ENCODE results near the gene PCYOX1L. TPM values are rescaled to one million over a fixed set of nuclear protein-coding genes. Genes with fewer than 3 reads are reported as not detected.

The PCYOX1L gene
- total and polyA plus RNA-seq, 9 of the 15 experiments (the other 6 are each of a cell fraction or from before 2014, with no cell fraction given), result 2.3 to 17.9 (median 6.0) TPM

DNA sequence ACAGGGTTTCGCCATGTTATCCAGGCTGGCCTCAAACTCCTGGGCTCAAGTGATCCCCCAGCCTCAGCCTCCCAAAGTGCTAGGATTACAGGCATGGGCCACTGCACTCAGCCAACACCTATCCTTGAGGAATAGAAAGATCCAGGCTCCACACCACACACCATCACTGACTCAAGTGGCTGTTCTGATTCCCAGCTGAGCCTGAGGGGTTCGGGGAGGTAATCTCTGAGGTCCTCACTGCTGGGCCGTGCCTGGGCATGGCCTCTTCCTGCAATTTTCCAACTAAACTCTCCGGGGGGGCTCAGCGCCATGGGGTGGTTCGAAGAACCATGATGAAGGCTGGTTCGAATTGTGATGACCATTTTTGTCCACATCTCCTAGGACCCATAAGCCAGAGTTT lies 52.2 kb downstream of the PCYOX1L start (continued):
- TF ChIP-seq, protein P1, sequence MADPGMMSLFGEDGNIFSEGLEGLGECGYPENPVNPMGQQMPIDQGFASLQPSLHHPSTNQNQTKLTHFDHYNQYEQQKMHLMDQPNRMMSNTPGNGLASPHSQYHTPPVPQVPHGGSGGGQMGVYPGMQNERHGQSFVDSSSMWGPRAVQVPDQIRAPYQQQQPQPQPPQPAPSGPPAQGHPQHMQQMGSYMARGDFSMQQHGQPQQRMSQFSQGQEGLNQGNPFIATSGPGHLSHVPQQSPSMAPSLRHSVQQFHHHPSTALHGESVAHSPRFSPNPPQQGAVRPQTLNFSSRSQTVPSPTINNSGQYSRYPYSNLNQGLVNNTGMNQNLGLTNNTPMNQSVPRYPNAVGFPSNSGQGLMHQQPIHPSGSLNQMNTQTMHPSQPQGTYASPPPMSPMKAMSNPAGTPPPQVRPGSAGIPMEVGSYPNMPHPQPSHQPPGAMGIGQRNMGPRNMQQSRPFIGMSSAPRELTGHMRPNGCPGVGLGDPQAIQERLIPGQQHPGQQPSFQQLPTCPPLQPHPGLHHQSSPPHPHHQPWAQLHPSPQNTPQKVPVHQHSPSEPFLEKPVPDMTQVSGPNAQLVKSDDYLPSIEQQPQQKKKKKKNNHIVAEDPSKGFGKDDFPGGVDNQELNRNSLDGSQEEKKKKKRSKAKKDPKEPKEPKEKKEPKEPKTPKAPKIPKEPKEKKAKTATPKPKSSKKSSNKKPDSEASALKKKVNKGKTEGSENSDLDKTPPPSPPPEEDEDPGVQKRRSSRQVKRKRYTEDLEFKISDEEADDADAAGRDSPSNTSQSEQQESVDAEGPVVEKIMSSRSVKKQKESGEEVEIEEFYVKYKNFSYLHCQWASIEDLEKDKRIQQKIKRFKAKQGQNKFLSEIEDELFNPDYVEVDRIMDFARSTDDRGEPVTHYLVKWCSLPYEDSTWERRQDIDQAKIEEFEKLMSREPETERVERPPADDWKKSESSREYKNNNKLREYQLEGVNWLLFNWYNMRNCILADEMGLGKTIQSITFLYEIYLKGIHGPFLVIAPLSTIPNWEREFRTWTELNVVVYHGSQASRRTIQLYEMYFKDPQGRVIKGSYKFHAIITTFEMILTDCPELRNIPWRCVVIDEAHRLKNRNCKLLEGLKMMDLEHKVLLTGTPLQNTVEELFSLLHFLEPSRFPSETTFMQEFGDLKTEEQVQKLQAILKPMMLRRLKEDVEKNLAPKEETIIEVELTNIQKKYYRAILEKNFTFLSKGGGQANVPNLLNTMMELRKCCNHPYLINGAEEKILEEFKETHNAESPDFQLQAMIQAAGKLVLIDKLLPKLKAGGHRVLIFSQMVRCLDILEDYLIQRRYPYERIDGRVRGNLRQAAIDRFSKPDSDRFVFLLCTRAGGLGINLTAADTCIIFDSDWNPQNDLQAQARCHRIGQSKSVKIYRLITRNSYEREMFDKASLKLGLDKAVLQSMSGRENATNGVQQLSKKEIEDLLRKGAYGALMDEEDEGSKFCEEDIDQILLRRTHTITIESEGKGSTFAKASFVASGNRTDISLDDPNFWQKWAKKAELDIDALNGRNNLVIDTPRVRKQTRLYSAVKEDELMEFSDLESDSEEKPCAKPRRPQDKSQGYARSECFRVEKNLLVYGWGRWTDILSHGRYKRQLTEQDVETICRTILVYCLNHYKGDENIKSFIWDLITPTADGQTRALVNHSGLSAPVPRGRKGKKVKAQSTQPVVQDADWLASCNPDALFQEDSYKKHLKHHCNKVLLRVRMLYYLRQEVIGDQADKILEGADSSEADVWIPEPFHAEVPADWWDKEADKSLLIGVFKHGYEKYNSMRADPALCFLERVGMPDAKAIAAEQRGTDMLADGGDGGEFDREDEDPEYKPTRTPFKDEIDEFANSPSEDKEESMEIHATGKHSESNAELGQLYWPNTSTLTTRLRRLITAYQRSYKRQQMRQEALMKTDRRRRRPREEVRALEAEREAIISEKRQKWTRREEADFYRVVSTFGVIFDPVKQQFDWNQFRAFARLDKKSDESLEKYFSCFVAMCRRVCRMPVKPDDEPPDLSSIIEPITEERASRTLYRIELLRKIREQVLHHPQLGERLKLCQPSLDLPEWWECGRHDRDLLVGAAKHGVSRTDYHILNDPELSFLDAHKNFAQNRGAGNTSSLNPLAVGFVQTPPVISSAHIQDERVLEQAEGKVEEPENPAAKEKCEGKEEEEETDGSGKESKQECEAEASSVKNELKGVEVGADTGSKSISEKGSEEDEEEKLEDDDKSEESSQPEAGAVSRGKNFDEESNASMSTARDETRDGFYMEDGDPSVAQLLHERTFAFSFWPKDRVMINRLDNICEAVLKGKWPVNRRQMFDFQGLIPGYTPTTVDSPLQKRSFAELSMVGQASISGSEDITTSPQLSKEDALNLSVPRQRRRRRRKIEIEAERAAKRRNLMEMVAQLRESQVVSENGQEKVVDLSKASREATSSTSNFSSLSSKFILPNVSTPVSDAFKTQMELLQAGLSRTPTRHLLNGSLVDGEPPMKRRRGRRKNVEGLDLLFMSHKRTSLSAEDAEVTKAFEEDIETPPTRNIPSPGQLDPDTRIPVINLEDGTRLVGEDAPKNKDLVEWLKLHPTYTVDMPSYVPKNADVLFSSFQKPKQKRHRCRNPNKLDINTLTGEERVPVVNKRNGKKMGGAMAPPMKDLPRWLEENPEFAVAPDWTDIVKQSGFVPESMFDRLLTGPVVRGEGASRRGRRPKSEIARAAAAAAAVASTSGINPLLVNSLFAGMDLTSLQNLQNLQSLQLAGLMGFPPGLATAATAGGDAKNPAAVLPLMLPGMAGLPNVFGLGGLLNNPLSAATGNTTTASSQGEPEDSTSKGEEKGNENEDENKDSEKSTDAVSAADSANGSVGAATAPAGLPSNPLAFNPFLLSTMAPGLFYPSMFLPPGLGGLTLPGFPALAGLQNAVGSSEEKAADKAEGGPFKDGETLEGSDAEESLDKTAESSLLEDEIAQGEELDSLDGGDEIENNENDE (IDR thresholded peaks at IDR 0.05; ENCODE audit: low read depth, low read length), result no peak
- TF ChIP-seq ZNF431 (CRISPR knock-in tag; IDR thresholded peaks at IDR 0.05), result no peak
- TF ChIP-seq, protein P2, sequence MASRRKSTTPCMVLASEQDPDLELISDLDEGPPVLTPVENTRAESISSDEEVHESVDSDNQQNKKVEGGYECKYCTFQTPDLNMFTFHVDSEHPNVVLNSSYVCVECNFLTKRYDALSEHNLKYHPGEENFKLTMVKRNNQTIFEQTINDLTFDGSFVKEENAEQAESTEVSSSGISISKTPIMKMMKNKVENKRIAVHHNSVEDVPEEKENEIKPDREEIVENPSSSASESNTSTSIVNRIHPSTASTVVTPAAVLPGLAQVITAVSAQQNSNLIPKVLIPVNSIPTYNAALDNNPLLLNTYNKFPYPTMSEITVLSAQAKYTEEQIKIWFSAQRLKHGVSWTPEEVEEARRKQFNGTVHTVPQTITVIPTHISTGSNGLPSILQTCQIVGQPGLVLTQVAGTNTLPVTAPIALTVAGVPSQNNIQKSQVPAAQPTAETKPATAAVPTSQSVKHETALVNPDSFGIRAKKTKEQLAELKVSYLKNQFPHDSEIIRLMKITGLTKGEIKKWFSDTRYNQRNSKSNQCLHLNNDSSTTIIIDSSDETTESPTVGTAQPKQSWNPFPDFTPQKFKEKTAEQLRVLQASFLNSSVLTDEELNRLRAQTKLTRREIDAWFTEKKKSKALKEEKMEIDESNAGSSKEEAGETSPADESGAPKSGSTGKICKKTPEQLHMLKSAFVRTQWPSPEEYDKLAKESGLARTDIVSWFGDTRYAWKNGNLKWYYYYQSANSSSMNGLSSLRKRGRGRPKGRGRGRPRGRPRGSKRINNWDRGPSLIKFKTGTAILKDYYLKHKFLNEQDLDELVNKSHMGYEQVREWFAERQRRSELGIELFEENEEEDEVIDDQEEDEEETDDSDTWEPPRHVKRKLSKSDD (conservative IDR thresholded peaks at IDR 0.05; ENCODE audit: low read length), result no peak
- TF ChIP-seq NCOA4 (IDR thresholded peaks at IDR 0.05; ENCODE audit: partially characterized antibody), result no peak
- TF ChIP-seq SRSF7 (optimal IDR thresholded peaks at IDR 0.05; ENCODE audit: low read depth, low read length), result no peak
- no peak for TF ChIP-seq NFE2 (IDR thresholded peaks at IDR 0.05; ENCODE audit: low read depth)
- no peak for TF ChIP-seq RBBP5 (IDR thresholded peaks at IDR 0.05; ENCODE audit: borderline replicate concordance, insufficient read depth, low read length, poor library complexity, severe bottlenecking)
- no peak for TF ChIP-seq MYBL2 (IDR thresholded peaks at IDR 0.05; ENCODE audit: low read depth)
- no peak for TF ChIP-seq MYBL2 (CRISPR knock-in tag; IDR thresholded peaks at IDR 0.05; ENCODE audit: borderline replicate concordance)
- TF ChIP-seq ZC3H4 (CRISPR knock-in tag; IDR thresholded peaks at IDR 0.05; ENCODE audit: borderline replicate concordance), result no peak
- TF ChIP-seq MEF2D (tag; conservative IDR thresholded peaks at IDR 0.05; ENCODE audit: low read depth), result no peak
- no peak for TF ChIP-seq ZNF274 (IDR thresholded peaks at IDR 0.05; ENCODE audit: borderline replicate concordance, low read depth, low read length)
- no peak for TF ChIP-seq PHF8 (IDR thresholded peaks at IDR 0.05; ENCODE audit: borderline replicate concordance, low read length)

All from K562 (cell line).